Measurements from ENCODE around the gene KRTAP9-2. TPM values are rescaled to one million over a fixed set of nuclear protein-coding genes. Genes with fewer than 3 reads are reported as not detected.
A peak's percentile ranks its signal among the peaks of the same experiment; 100 is the strongest.
"Not testable (repeated sequence)": the region's sequence is repeated elsewhere in the genome, so short reads cannot be mapped to it uniquely, and the experiment has no call there.

KRTAP9-2 gene
- total RNA-seq, 2 donors from 2014 or later = not detected

- H3K4me1 Mint-ChIP-seq; ATAC-seq (replicated peaks); H3K27ac Mint-ChIP-seq; H3K9me3 Mint-ChIP-seq; H3K4me3 Mint-ChIP-seq; H3K36me3 Mint-ChIP-seq (ENCODE audit: low read depth): not testable (repeated sequence)
- H3K27me3 Mint-ChIP-seq = peaks cover 28% of the 10 kb centered on the region
Measured at GRCh38 chr17:41255381-41256290, 29.2 kb downstream of the KRTAP9-2 start, which contains the start of gene KRTAP9-9. Gene KRTAP9-9 (plus strand): TSS chr17:41255384.

- Mint-ChIP-seq H3K4me1 (no peaks in the 10 kb centered on the region), H3K36me3 (ENCODE audit: low read depth) (no peaks in the 10 kb centered on the region), H3K4me3 (no peak overlapping the region), H3K9me3 (no peaks in the 10 kb centered on the region), H3K27me3 (peaks cover 28% of the 10 kb centered on the region), H3K27ac (no peak overlapping the region)
- ATAC-seq (replicated peaks) = no peak
Measured at GRCh38 chr17:41256291-41256685, 29.8 kb downstream of the KRTAP9-2 start.

- Mint-ChIP-seq H3K27me3 (peaks cover 28% of the 10 kb centered on the region), H3K36me3 (ENCODE audit: low read depth) (no peaks in the 10 kb centered on the region), H3K9me3 (no peaks in the 10 kb centered on the region), H3K27ac (no peak overlapping the region), H3K4me1 (no peaks in the 10 kb centered on the region), H3K4me3 (no peak overlapping the region)
- no peak for ATAC-seq (replicated peaks)
Measured at GRCh38 chr17:41258406-41258805, 32.0 kb downstream of the KRTAP9-2 start.

- H3K4me1 Mint-ChIP-seq = no peaks in the 10 kb centered on the region
- no peaks in the 10 kb centered on the region for H3K36me3 Mint-ChIP-seq (ENCODE audit: low read depth)
- no peaks in the 10 kb centered on the region for H3K9me3 Mint-ChIP-seq
- H3K27ac Mint-ChIP-seq = no peak overlapping the region
- H3K27me3 Mint-ChIP-seq = peaks cover 22% of the 10 kb centered on the region
- no peak for ATAC-seq (replicated peaks)
- H3K4me3 Mint-ChIP-seq = no peak overlapping the region
Measured at GRCh38 chr17:41263212-41263611, 36.8 kb downstream of the KRTAP9-2 start.

- Mint-ChIP-seq H3K36me3 (ENCODE audit: low read depth) (no peaks in the 10 kb centered on the region), H3K27ac (no peak overlapping the region), H3K27me3 (peaks cover 18% of the 10 kb centered on the region), H3K4me1 (no peaks in the 10 kb centered on the region), H3K9me3 (no peaks in the 10 kb centered on the region), H3K4me3 (no peak overlapping the region)
- no peak for ATAC-seq (replicated peaks)
Measured at GRCh38 chr17:41264599-41264998, 38.2 kb downstream of the KRTAP9-2 start.

- Mint-ChIP-seq H3K4me3 (no peak within 1 kb of the TSS), H3K27ac (no peak within 1 kb of the TSS), H3K27me3 (peaks cover 18% of the 10 kb centered on the region), H3K9me3 (no peaks in the 10 kb centered on the region), H3K4me1 (no peaks in the 10 kb centered on the region), H3K36me3 (ENCODE audit: low read depth) (no peaks in the 10 kb centered on the region)
- ATAC-seq (replicated peaks) = no peak
Measured at GRCh38 chr17:41265078-41265477, 38.6 kb downstream of the KRTAP9-2 start, which contains the start of gene KRTAP9-6. Gene KRTAP9-6 (plus strand): TSS chr17:41265378. CDS start chr17:41265378, 0 bp downstream.

- peaks cover 15% of the 10 kb centered on the region for H3K27me3 Mint-ChIP-seq
- H3K4me3 Mint-ChIP-seq = no peak overlapping the region
- no peak for ATAC-seq (replicated peaks)
- no peak overlapping the region for H3K27ac Mint-ChIP-seq
- H3K4me1 Mint-ChIP-seq = peaks cover 5% of the 10 kb centered on the region
- H3K36me3 Mint-ChIP-seq (ENCODE audit: low read depth) = no peaks in the 10 kb centered on the region
- H3K9me3 Mint-ChIP-seq = no peaks in the 10 kb centered on the region
Measured at GRCh38 chr17:41267711-41268110, 41.3 kb downstream of the KRTAP9-2 start.

- not testable (repeated sequence) for H3K4me3 Mint-ChIP-seq; H3K36me3 Mint-ChIP-seq (ENCODE audit: low read depth); H3K9me3 Mint-ChIP-seq; ATAC-seq (replicated peaks); H3K4me1 Mint-ChIP-seq
- H3K27me3 Mint-ChIP-seq = peaks cover 18% of the 10 kb centered on the region
- H3K27ac Mint-ChIP-seq = peak overlapping the region; percentile 24
Measured at GRCh38 chr17:41271323-41271722, 44.9 kb downstream of the KRTAP9-2 start.

- Mint-ChIP-seq H3K4me1 (peaks cover 10% of the 10 kb centered on the region), H3K27ac (peak overlapping the region; percentile 24), H3K36me3 (ENCODE audit: low read depth) (no peaks in the 10 kb centered on the region), H3K27me3 (peaks cover 21% of the 10 kb centered on the region), H3K4me3 (no peak overlapping the region), H3K9me3 (no peaks in the 10 kb centered on the region)
- ATAC-seq (replicated peaks) = peak; percentile 51
Measured at GRCh38 chr17:41271858-41272257, 45.4 kb downstream of the KRTAP9-2 start.

- H3K36me3 Mint-ChIP-seq (ENCODE audit: low read depth); H3K27ac Mint-ChIP-seq; ATAC-seq (replicated peaks); H3K9me3 Mint-ChIP-seq; H3K4me3 Mint-ChIP-seq: not testable (repeated sequence)
- H3K27me3 Mint-ChIP-seq = peaks cover 17% of the 10 kb centered on the region
- peaks cover 10% of the 10 kb centered on the region for H3K4me1 Mint-ChIP-seq
Measured at GRCh38 chr17:41275648-41276190, 49.3 kb downstream of the KRTAP9-2 start, which contains the start of gene KRTAP9-7. Gene KRTAP9-7 (plus strand): TSS chr17:41275698. CDS start chr17:41275698, 0 bp downstream.

Other genes starting within 250 kb of the KRTAP9-2 start
- not detected for gene KRT40, start 242.3 kb upstream of the KRTAP9-2 start, total RNA-seq
- not detected for gene KRTAP3-3, start 232.5 kb upstream of the KRTAP9-2 start, total RNA-seq
- not detected for gene KRTAP3-2, start 226.7 kb upstream of the KRTAP9-2 start, total RNA-seq
- gene KRTAP3-1, start 217.5 kb upstream of the KRTAP9-2 start, total RNA-seq = not detected
- not detected for gene KRTAP1-5, start 199.4 kb upstream of the KRTAP9-2 start, total RNA-seq
- not detected for gene KRTAP1-4, start 196.5 kb upstream of the KRTAP9-2 start, total RNA-seq
- gene KRTAP1-3, start 191.8 kb upstream of the KRTAP9-2 start, total RNA-seq = not detected
- not detected for gene KRTAP1-1, start 185.2 kb upstream of the KRTAP9-2 start, total RNA-seq
- gene KRTAP2-1, start 179.3 kb upstream of the KRTAP9-2 start, total RNA-seq = not detected
- gene KRTAP2-2, start 171.4 kb upstream of the KRTAP9-2 start, total RNA-seq = not detected
- gene KRTAP2-3, start 166.5 kb upstream of the KRTAP9-2 start, total RNA-seq = not detected
- gene KRTAP2-4, start 160.8 kb upstream of the KRTAP9-2 start, total RNA-seq = not detected
- gene KRTAP4-7, start 142.5 kb upstream of the KRTAP9-2 start, total RNA-seq = not detected
- gene KRTAP4-8, start 128.5 kb upstream of the KRTAP9-2 start, total RNA-seq = not detected
- gene KRTAP4-16, start 124.4 kb upstream of the KRTAP9-2 start, total RNA-seq = not detected
- gene KRTAP4-9, start 121.3 kb upstream of the KRTAP9-2 start, total RNA-seq = not detected
- gene KRTAP4-11, start 108.3 kb upstream of the KRTAP9-2 start, total RNA-seq = not detected
- not detected for gene KRTAP4-12, start 102.5 kb upstream of the KRTAP9-2 start, total RNA-seq
- gene KRTAP4-6, start 86.1 kb upstream of the KRTAP9-2 start, total RNA-seq = not detected
- gene KRTAP4-5, start 76.8 kb upstream of the KRTAP9-2 start, total RNA-seq = not detected
- gene KRTAP4-4, start 65.9 kb upstream of the KRTAP9-2 start, total RNA-seq = not detected
- gene KRTAP4-3, start 58.4 kb upstream of the KRTAP9-2 start, total RNA-seq = not detected
- gene KRTAP4-2, start 48.4 kb upstream of the KRTAP9-2 start, total RNA-seq = not detected
- not detected for gene KRTAP4-1, start 41.7 kb upstream of the KRTAP9-2 start, total RNA-seq
- not detected for gene KRTAP9-1, start 36.8 kb upstream of the KRTAP9-2 start, total RNA-seq
- not detected for gene KRTAP9-3, start 5.8 kb downstream of the KRTAP9-2 start, total RNA-seq
- gene KRTAP9-8, start 11.4 kb downstream of the KRTAP9-2 start, total RNA-seq = not detected
- gene KRTAP9-4, start 23.0 kb downstream of the KRTAP9-2 start, total RNA-seq = not detected
- gene KRTAP9-9, start 28.7 kb downstream of the KRTAP9-2 start, total RNA-seq = not detected
- gene KRTAP9-6, start 38.7 kb downstream of the KRTAP9-2 start, total RNA-seq = not detected
- gene KRTAP9-7, start 49.0 kb downstream of the KRTAP9-2 start, total RNA-seq = not detected
- gene KRTAP29-1, start 76.2 kb downstream of the KRTAP9-2 start, total RNA-seq = not detected
- under 1 TPM; 0.15 to 0.26 TPM for gene KRTAP16-1, start 82.7 kb downstream of the KRTAP9-2 start, total RNA-seq
- gene KRTAP17-1, start 89.1 kb downstream of the KRTAP9-2 start, total RNA-seq = not detected
- gene KRT33A, start 124.2 kb downstream of the KRTAP9-2 start, total RNA-seq = not detected
- gene KRT33B, start 143.2 kb downstream of the KRTAP9-2 start, total RNA-seq = not detected
- gene KRT34, start 155.7 kb downstream of the KRTAP9-2 start, total RNA-seq = not detected
- gene KRT31, start 171.0 kb downstream of the KRTAP9-2 start, total RNA-seq = not detected
- gene KRT37, start 197.9 kb downstream of the KRTAP9-2 start, total RNA-seq = not detected
- gene KRT38, start 214.3 kb downstream of the KRTAP9-2 start, total RNA-seq = not detected
- not detected for gene KRT32, start 240.7 kb downstream of the KRTAP9-2 start, total RNA-seq